Activated naive CD8-positive, alpha-beta T cell treated with anti-CD3 and anti-CD28 coated beads, Interleukin-2, amount 50 U/mL, for 16 hours (primary cell): Measurements from ENCODE around the gene TEX35.

Source experiments
- DNase-seq: peaks from one replicate; pipeline ENCODE4 v3.0.0-alpha.2; 2020; ENCODE audit warnings: low read depth, low spot score

The TEX35 gene

GRCh38 chr1:178512566-178513277, at the start of gene TEX35:
TEX35 (plus strand) TSS chr1:178513109; CDS start chr1:178513189, 80 bp downstream.
- DNase-seq: no peak

- DNase-seq: no peak
These were observed 48.8 kb upstream of the TEX35 start for GRCh38 chr1:178464141-178464540.

- no peak for DNase-seq
These were observed 48.3 kb upstream of the TEX35 start for GRCh38 chr1:178464566-178464965.

GRCh38 chr1:178465011-178465410, 47.9 kb upstream of the TEX35 start:
- DNase-seq: no peak

GRCh38 chr1:178467837-178468236, 45.1 kb upstream of the TEX35 start:
- no peak for DNase-seq

GRCh38 chr1:178470411-178470960, 42.4 kb upstream of the TEX35 start:
- DNase-seq: no peak

- DNase-seq: no peak
These were observed 40.4 kb upstream of the TEX35 start for GRCh38 chr1:178472531-178472930.

- no peak for DNase-seq
These were observed 35.5 kb upstream of the TEX35 start for GRCh38 chr1:178477373-178477772.

GRCh38 chr1:178477841-178478240, 35.1 kb upstream of the TEX35 start:
- no peak for DNase-seq

- DNase-seq: no peak
These were observed 29.5 kb upstream of the TEX35 start for GRCh38 chr1:178483251-178483957.

GRCh38 chr1:178484698-178485225, 28.1 kb upstream of the TEX35 start:
- DNase-seq: no peak

GRCh38 chr1:178485541-178485981, 27.3 kb upstream of the TEX35 start:
- DNase-seq: no peak

GRCh38 chr1:178486100-178487069, 26.5 kb upstream of the TEX35 start:
- no peak for DNase-seq

- DNase-seq: no peak
These were observed 25.8 kb upstream of the TEX35 start for GRCh38 chr1:178487070-178487615.

GRCh38 chr1:178488393-178488792, 24.5 kb upstream of the TEX35 start:
- no peak for DNase-seq

GRCh38 chr1:178489399-178489798, 23.5 kb upstream of the TEX35 start:
- no peak for DNase-seq

- DNase-seq: no peak
These were observed 22.8 kb upstream of the TEX35 start for GRCh38 chr1:178490136-178490535.

- DNase-seq: no peak
These were observed 21.9 kb upstream of the TEX35 start for GRCh38 chr1:178490967-178491366.

GRCh38 chr1:178491721-178492120, 21.2 kb upstream of the TEX35 start:
- no peak for DNase-seq

GRCh38 chr1:178492341-178492740, 20.6 kb upstream of the TEX35 start:
- no peak for DNase-seq

- no peak for DNase-seq
These were observed 19.6 kb upstream of the TEX35 start for GRCh38 chr1:178493301-178493741.
